ENCODE data around the gene RAPGEF4. TPM values are rescaled to one million over a fixed set of nuclear protein-coding genes. Genes with fewer than 3 reads are reported as not detected.

The RAPGEF4 gene
- total RNA-seq, 1 experiment from 2014 or later = 1.4 TPM

DNA sequence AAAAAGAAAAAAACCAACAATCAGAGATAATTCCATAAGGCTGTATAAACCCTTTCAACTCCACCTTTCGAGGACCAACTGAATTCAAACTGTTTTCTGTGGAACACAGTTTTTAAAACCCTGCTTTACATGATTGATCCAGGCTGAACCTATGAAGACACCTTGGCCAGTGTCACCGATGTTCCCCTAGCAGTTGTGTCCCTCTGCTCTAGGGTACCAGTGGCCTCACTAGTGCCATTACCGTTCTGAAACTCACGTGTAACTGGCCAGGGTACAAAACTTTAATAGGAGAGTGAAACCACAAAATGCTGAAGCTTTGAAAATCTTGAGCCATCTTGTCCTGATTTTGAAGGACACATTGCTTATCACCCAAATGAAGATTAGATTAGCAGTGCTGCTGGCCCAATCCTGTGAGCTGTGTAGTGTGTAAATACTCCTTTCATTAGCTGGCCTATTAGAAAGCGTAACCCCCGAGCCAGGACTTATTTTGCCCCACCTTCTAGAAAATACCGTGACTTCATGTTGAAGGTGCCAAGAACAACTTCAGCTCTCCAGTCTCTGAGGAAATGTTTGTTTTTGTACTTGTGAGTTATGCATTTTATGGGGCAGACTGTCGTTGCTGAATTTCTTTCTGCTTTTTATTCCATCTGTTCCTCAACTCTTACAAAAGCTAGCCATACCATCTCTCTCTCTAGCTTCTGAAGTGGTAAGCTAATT lies 192.2 kb downstream of the RAPGEF4 start:
- Histone ChIP-seq H4K8ac (replicated peaks; ENCODE audit: insufficient read length, low read depth, low read length) (no peak overlapping the region), H3K27me3 (ENCODE audit: insufficient read depth, low read length) (no peaks in the 10 kb centered on the region), H3K56ac (ENCODE audit: insufficient read length, low read depth, low read length) (no peak overlapping the region), H3K27ac (ENCODE audit: insufficient read length, low read depth, low read length) (no peak overlapping the region), H3K18ac (ENCODE audit: insufficient read length, low read depth, low read length) (no peak overlapping the region), H2BK20ac (ENCODE audit: low read depth, low read length, poor library complexity, severe bottlenecking) (no peak overlapping the region), H3K4me2 (ENCODE audit: insufficient read depth, insufficient read length, low read length) (no peak overlapping the region), H3K9ac (ENCODE audit: extremely low read depth, insufficient read length, low read length) (no peak overlapping the region), H4K20me1 (ENCODE audit: control insufficient read depth, insufficient read depth, insufficient read length) (no peaks in the 10 kb centered on the region), H3K23me2 (ENCODE audit: insufficient read length, low read depth, low read length, poor library complexity, severe bottlenecking) (no peaks in the 10 kb centered on the region), H2BK12ac (ENCODE audit: insufficient read length, low read depth, low read length) (no peak overlapping the region), H2BK15ac (ENCODE audit: low read depth, low read length) (no peak overlapping the region), H4K5ac (ENCODE audit: insufficient read length, low read depth, low read length) (no peak overlapping the region), H2BK120ac (ENCODE audit: low read depth, low read length, poor library complexity, severe bottlenecking) (no peak overlapping the region), H3K9me3 (ENCODE audit: control insufficient read depth, low read depth, low read length) (no peaks in the 10 kb centered on the region), H3K79me2 (ENCODE audit: insufficient read depth, low read length) (no peaks in the 10 kb centered on the region), H2BK5ac (ENCODE audit: insufficient read length, low read length) (no peak overlapping the region), H4K91ac (ENCODE audit: insufficient read length, low read depth, low read length) (no peak overlapping the region), H3K79me1 (ENCODE audit: insufficient read depth, low read depth, low read length, poor library complexity, severe bottlenecking) (no peaks in the 10 kb centered on the region), H2AFZ (ENCODE audit: low read length) (no peak overlapping the region), H3T11ph (ENCODE audit: low read length) (no peak overlapping the region), H2AK5ac (ENCODE audit: insufficient read length, low read length) (no peak overlapping the region), H3K4ac (ENCODE audit: low read depth, low read length) (no peak overlapping the region), H3K14ac (ENCODE audit: insufficient read depth, low read length) (no peak overlapping the region), H3K4me1 (ENCODE audit: insufficient read depth, low read length) (peaks cover 2% of the 10 kb centered on the region; the same call in 1 of the 2 replicates), H3K23ac (ENCODE audit: insufficient read length, low read depth, low read length) (no peak overlapping the region)
- no peak for DNase-seq
- no CpG with 5 or more reads among the region's 8 CpGs for WGBS (ENCODE audit: extremely low coverage, insufficient read length, low lambda C conversion rate)
- Mint-ChIP-seq H3K4me1 (peaks cover 19 to 32% of the 10 kb centered on the region in 2 experiments), H3K9me3 (no peaks in the 10 kb centered on the region; a peak in 2 of 5 replicates), H3K4me3 (no peak overlapping the region), H3K27ac (no peak overlapping the region), H3K36me3 (ENCODE audit: insufficient read depth in 1 of 3, low read depth in 3 of 3) (no peaks in the 10 kb centered on the region), H3K27me3 (ENCODE audit: low read depth) (peaks cover 1% of the 10 kb centered on the region; the same call in 1 of the 2 replicates)
- no peak for TF ChIP-seq CTCF (conservative IDR thresholded peaks at IDR 0.05)
